Lower lobe of right lung (tissue), 2 donors: ENCODE measurements around the gene CCR5. TPM values are rescaled to one million over a fixed set of nuclear protein-coding genes. Genes with fewer than 3 reads are reported as not detected.
"Not testable (repeated sequence)": the region's sequence is repeated elsewhere in the genome, so short reads cannot be mapped to it uniquely, and the experiment has no call there.

ENCODE experiments used
- ATAC-seq, 2 donors: fragments of 200-7000 bp; cut with Tn5 transposase; one replicate each; pipeline ENCODE4 v1.9.1; 2020 to 2022; ENCODE audit warnings: mild to moderate bottlenecking in 2 of 2, moderate library complexity in 2 of 2
- DNase-seq: peaks from one replicate; pipeline ENCODE4 v3.0.0-alpha.2; 2020
- H3K27ac ChIP-seq: fragments of 200-600 bp; one replicate; pipeline ENCODE4 v1.8.0; 2022
- H3K27me3 ChIP-seq: fragments of 200-600 bp; one replicate; pipeline ENCODE4 v1.8.0; 2022; ENCODE audit warnings: low read depth
- H3K36me3 ChIP-seq: fragments of 200-600 bp; one replicate; pipeline ENCODE4 v1.8.0; 2022; ENCODE audit warnings: mild to moderate bottlenecking
- H3K4me1 ChIP-seq: fragments of 200-600 bp; one replicate; pipeline ENCODE4 v1.8.0; 2022
- H3K4me3 ChIP-seq: fragments of 200-600 bp; one replicate; pipeline ENCODE4 v1.8.0; 2022; ENCODE audit warnings: mild to moderate bottlenecking
- H3K9me3 ChIP-seq: fragments of 200-600 bp; one replicate; pipeline ENCODE4 v1.8.0; 2022
- intact Hi-C: fragments of 100-400 bp; cut with DNase I; formaldehyde crosslinking; loops from one replicate; pipeline ENCODE4 v1.11.0; 2022
- total RNA-seq: library from RNA; stranded (reverse); fragmentation: NEBNext Ultra II Directional; extraction: Animal tissue kit (Norgen Biotek cat#: 25700); gene quantifications from one replicate; pipeline ENCODE4 v1.2.1, GENCODE V29; 2021
- TF ChIP-seq, protein P1 (sequence below): fragments of 200-600 bp; IDR thresholded peaks from one replicate; pipeline ENCODE4 v1.8.0; 2022; ENCODE audit warnings: antibody characterized with exemption, mild to moderate bottlenecking
- donor health status: DM: no; HTN: yes; CAD: no; lungs with severe emphysema.

The CCR5 gene
- total RNA-seq, 1 donor from 2014 or later: 5.3 TPM

DNA sequence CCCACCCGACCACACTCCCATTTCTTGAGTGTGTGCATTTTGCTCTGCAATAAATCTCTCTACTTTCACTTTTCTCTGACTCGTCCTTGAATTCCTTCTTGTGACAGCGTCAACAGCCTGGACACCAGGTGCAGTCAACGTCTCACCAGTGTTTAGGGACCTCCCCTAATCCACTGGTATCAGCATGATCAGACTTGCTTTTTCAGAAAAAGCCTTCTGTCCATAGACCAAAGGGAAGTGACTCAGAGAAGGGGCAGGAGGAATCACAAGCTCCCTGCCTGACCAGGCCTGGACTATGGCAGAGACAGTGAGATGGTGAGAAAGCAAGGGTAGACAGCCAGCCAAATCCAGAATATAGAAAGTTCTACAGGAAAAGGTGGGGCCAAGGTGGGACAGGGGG is 15.5 kb downstream of the CCR5 start:
- intact Hi-C loops: no loop called here
- ATAC-seq: peak; percentile 52 to 71
- Histone ChIP-seq H3K4me3 (no peak overlapping the region), H3K4me1 (peaks cover 43% of the 10 kb centered on the region), H3K36me3 (no peaks in the 10 kb centered on the region), H3K27me3 (no peaks in the 10 kb centered on the region), H3K9me3 (no peaks in the 10 kb centered on the region), H3K27ac (peak overlapping the region; percentile 4)
- no peak for DNase-seq
- TF ChIP-seq, protein P1, sequence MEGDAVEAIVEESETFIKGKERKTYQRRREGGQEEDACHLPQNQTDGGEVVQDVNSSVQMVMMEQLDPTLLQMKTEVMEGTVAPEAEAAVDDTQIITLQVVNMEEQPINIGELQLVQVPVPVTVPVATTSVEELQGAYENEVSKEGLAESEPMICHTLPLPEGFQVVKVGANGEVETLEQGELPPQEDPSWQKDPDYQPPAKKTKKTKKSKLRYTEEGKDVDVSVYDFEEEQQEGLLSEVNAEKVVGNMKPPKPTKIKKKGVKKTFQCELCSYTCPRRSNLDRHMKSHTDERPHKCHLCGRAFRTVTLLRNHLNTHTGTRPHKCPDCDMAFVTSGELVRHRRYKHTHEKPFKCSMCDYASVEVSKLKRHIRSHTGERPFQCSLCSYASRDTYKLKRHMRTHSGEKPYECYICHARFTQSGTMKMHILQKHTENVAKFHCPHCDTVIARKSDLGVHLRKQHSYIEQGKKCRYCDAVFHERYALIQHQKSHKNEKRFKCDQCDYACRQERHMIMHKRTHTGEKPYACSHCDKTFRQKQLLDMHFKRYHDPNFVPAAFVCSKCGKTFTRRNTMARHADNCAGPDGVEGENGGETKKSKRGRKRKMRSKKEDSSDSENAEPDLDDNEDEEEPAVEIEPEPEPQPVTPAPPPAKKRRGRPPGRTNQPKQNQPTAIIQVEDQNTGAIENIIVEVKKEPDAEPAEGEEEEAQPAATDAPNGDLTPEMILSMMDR: no peak

DNA sequence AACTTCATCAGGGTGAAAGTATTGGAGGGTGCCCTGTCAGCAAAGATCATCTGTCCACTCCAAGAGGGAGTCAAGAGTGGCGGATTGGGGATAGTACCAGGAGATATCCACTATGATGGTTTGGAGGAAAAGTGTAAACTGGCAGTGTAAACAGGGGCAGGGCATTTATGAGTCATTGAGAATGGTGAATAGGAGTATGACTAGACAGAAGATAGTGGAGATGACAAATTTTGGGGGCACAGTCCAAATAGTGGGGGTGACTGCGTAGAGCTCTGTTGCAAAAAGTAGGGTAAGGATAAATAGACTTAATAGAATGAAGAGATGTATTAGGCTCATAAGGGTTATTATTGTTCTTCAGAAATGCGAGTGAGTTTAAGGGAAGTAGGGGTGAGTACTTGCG is 18.1 kb downstream of the CCR5 start:
- intact Hi-C loops, H3K27me3 ChIP-seq, H3K36me3 ChIP-seq, H3K4me3 ChIP-seq, DNase-seq, H3K27ac ChIP-seq, H3K9me3 ChIP-seq, ATAC-seq: not testable (repeated sequence)
- H3K4me1 ChIP-seq: peaks cover 30% of the 10 kb centered on the region

DNA sequence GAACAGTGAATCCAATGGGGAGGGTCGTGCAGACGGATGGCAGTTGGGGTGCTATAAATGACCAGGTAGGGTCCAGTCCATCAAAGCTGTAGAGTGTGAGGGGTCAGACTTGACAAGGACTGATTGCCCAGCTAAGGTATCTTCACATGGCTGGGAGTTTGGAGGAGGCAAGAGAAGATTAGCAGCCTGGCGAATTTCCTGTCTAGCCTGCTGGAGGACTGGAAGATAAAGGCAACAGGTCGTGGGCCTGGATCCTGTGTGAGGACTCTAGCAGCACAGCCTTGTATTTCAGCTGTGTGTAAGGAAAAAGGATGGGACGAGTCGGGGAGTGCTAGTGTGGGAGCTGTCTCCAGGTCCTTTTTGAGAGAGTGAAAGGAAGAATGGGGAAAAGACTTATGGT is 18.6 kb downstream of the CCR5 start:
- H3K9me3 ChIP-seq: no peaks in the 10 kb centered on the region
- intact Hi-C loops: no loop called here

DNA sequence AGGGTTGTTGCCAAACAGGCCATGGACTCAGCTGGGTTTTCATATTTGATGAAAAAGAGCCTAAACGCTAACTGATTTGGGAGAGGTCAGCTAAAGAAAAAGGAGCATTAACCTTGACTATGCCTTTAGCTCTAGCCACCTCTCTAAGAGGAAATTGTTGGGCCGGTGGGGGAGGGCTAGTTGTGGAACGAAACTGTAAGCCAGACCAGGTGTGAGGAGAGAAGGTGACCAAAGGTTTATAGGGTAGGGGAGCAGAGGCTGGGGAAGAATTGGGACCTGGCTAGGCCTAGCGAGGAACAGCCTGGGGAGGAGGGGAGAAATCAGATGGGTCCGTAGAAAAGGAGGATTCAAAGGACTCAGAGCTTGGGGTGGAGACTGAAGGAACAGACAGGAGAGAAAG is 20.8 kb downstream of the CCR5 start:
- H3K27ac ChIP-seq, H3K36me3 ChIP-seq, DNase-seq, H3K4me3 ChIP-seq, H3K27me3 ChIP-seq, ATAC-seq, intact Hi-C loops, H3K9me3 ChIP-seq: not testable (repeated sequence)
- peaks cover 41% of the 10 kb centered on the region for H3K4me1 ChIP-seq

More for the DNA sequence above, 18.6 kb downstream of the CCR5 start:
- Histone ChIP-seq H3K27ac (no peak overlapping the region), H3K36me3 (no peaks in the 10 kb centered on the region), H3K27me3 (no peaks in the 10 kb centered on the region), H3K4me1 (peaks cover 30% of the 10 kb centered on the region), H3K4me3 (no peak overlapping the region)
- TF ChIP-seq, protein P1: no peak
- ATAC-seq: no peak
- no peak for DNase-seq

DNA sequence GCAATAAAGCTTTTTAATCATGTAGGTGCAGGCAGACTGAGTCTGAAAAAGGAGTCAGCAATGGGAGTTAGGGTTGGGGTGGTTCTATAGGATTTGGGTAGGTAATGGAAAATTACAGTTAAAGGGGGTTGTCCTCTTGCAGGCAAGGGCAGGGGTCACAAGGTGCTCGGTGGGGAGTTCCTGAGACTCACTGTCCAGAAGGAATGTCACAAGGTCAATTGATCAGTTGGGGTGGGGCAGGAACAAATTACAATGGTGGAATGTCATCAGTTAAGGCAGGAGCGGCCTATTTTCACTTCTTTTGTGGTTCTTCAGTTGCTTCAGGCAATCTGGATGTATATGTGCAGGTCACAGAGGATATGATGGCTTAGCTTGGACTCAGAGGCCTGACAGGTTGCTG is 22.3 kb downstream of the CCR5 start:
- no peak for ATAC-seq
- TF ChIP-seq, protein P1: no peak

DNA sequence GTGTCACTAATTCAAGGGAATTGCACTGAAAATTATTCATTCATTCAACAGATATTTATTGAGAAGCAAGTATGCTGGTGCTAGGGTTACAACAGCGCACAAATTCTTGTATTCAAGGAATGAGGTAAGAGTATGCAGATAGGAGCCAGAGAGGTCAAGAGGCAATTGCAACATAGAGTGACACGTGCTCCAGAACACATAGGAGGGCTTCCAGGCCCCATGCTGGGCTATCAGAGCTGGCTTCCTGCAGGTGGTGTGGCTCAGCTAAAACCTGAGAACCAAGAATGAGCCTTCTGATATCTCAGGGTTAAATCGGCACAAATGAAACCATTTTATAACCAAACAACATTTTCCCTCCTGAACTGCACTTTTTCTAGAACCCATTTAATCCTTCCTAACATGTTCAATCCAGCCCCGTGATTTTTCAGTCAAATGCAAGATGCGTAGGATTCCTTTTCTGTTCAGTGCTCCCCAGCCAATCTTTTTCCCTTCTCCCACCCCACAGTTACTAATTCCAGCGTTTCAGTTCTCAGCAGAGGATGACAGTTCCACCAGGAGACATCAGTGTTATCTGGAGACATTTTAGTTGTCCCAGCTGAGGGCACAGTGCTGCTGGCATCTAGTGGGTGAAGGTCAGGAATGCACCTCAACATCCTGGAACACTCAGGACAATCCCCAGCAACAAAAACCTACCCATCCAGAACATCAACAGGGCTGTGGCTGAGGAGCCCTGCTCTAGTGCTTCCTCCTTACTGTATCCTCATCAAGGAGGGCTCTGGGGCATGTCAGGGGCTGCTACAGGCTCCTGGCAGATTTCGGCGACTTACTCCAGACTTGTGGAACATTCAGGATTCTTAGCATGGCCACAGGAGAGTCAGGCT is 23.0 kb downstream of the CCR5 start:
- H3K36me3 ChIP-seq: no peaks in the 10 kb centered on the region
- no peaks in the 10 kb centered on the region for H3K9me3 ChIP-seq
- intact Hi-C loops: no loop called here
- DNase-seq: peak; percentile 56
- H3K4me1 ChIP-seq: peaks cover 51% of the 10 kb centered on the region
- peak; percentile 87 to 89 for ATAC-seq
- no peak overlapping the region for H3K27ac ChIP-seq
- TF ChIP-seq, protein P1: no peak
- H3K27me3 ChIP-seq: no peaks in the 10 kb centered on the region
- H3K4me3 ChIP-seq: no peak overlapping the region

More for the DNA sequence above, 22.3 kb downstream of the CCR5 start:
- H3K9me3 ChIP-seq: no peaks in the 10 kb centered on the region
- intact Hi-C loops: no loop called here
- peaks cover 49% of the 10 kb centered on the region for H3K4me1 ChIP-seq
- H3K4me3 ChIP-seq: no peak overlapping the region
- H3K36me3 ChIP-seq: no peaks in the 10 kb centered on the region
- DNase-seq: no peak
- H3K27me3 ChIP-seq: no peaks in the 10 kb centered on the region
- H3K27ac ChIP-seq: no peak overlapping the region
